ENCODE data around the gene CD14.

Gene CD14

GRCh38 chr5:140632366-140633020 lies 482 bp downstream of the CD14 start:
- H3K27me3 ChIP-seq (ENCODE audit: insufficient read depth, low read length): peaks cover 6% of the 10 kb centered on the region; the same call in 1 of the 2 replicates
- H3K4me3 ChIP-seq (ENCODE audit: low read depth, low read length, poor library complexity, severe bottlenecking): peak overlapping the region; percentile 53
- H3K9me3 ChIP-seq (ENCODE audit: low read length): peaks cover 4% of the 10 kb centered on the region
- no peaks in the 10 kb centered on the region for H3K9me2 ChIP-seq (ENCODE audit: low read depth, low read length)
- H3K36me3 ChIP-seq (ENCODE audit: insufficient read depth, low read length): no peaks in the 10 kb centered on the region
- TF ChIP-seq EZH2 (IDR thresholded peaks at IDR 0.05; ENCODE audit: borderline replicate concordance, low read length) (no peak), CTCF (IDR thresholded peaks at IDR 0.05; ENCODE audit: low read length) (no peak)
- peak overlapping the region; percentile 18; the same call in 1 of the 2 replicates for H3K9ac ChIP-seq (ENCODE audit: low read length)
- no peak overlapping the region for H3K27ac ChIP-seq (ENCODE audit: low read depth, low read length, poor library complexity, severe bottlenecking)
- no peak overlapping the region for H2AFZ ChIP-seq (ENCODE audit: low read length)
- H3K4me1 ChIP-seq (ENCODE audit: insufficient read depth, low read length, severe bottlenecking): peaks cover 16% of the 10 kb centered on the region
- peak overlapping the region; percentile 77 for H3K4me2 ChIP-seq (ENCODE audit: low read length)
- no peaks in the 10 kb centered on the region for H4K20me1 ChIP-seq (ENCODE audit: insufficient read depth, low read length)
- H3F3A ChIP-seq (ENCODE audit: insufficient read depth, low read length): no peaks in the 10 kb centered on the region
- no peaks in the 10 kb centered on the region for H3K79me2 ChIP-seq (ENCODE audit: insufficient read depth, low read length)

DNA sequence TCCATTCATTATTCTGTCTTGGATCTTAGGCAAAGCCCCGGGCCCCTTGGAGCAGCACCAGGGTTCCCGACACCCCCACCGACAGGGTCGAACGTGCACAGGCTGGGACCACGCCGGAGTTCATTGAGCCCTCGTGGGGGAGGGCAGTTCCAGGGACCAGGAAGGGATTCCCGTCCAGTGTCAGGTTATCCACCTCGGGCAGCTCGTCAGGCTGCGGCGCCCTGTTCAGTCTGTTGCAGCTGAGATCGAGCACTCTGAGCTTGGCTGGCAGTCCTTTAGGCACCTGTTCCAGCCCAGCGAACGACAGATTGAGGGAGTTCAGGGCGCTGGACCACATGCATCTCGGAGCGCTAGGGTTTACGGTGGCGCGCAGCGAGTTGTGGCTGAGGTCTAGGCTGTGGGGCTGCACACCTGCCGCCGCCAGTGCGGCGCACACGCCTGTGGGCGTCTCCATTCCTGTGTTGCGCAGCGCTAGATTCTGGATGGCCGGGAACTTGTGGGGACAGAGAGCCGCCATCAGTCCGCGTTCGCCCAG lies 1.1 kb downstream of the CD14 start:
- H3K9me2 ChIP-seq (ENCODE audit: low read depth, low read length): no peaks in the 10 kb centered on the region
- H3F3A ChIP-seq (ENCODE audit: insufficient read depth, low read length): no peaks in the 10 kb centered on the region
- H3K27me3 ChIP-seq (ENCODE audit: insufficient read depth, low read length): peaks cover 6% of the 10 kb centered on the region; the same call in 1 of the 2 replicates
- no peaks in the 10 kb centered on the region for H4K20me1 ChIP-seq (ENCODE audit: insufficient read depth, low read length)
- no peaks in the 10 kb centered on the region for H3K36me3 ChIP-seq (ENCODE audit: insufficient read depth, low read length)
- H3K79me2 ChIP-seq (ENCODE audit: insufficient read depth, low read length): no peaks in the 10 kb centered on the region
- TF ChIP-seq CTCF (IDR thresholded peaks at IDR 0.05; ENCODE audit: low read length) (no peak), EZH2 (IDR thresholded peaks at IDR 0.05; ENCODE audit: borderline replicate concordance, low read length) (no peak)
- H3K4me1 ChIP-seq (ENCODE audit: insufficient read depth, low read length, severe bottlenecking): peaks cover 16% of the 10 kb centered on the region
- H3K4me2 ChIP-seq (ENCODE audit: low read length): peak overlapping the region; percentile 77
- H3K4me3 ChIP-seq (ENCODE audit: low read depth, low read length, poor library complexity, severe bottlenecking): peak overlapping the region; percentile 53
- peak overlapping the region; percentile 18; the same call in 1 of the 2 replicates for H3K9ac ChIP-seq (ENCODE audit: low read length)
- peaks cover 7% of the 10 kb centered on the region for H3K9me3 ChIP-seq (ENCODE audit: low read length)
- no peak overlapping the region for H2AFZ ChIP-seq (ENCODE audit: low read length)
- H3K27ac ChIP-seq (ENCODE audit: low read depth, low read length, poor library complexity, severe bottlenecking): no peak overlapping the region

- Histone ChIP-seq H3K9me3 (ENCODE audit: low read length) (peaks cover 8% of the 10 kb centered on the region), H3K79me2 (ENCODE audit: insufficient read depth, low read length) (no peaks in the 10 kb centered on the region), H3K9ac (ENCODE audit: low read length) (no peak overlapping the region), H3K27ac (ENCODE audit: low read depth, low read length, poor library complexity, severe bottlenecking) (no peak overlapping the region), H3K4me2 (ENCODE audit: low read length) (no peak overlapping the region), H3K36me3 (ENCODE audit: insufficient read depth, low read length) (no peaks in the 10 kb centered on the region), H3K4me3 (ENCODE audit: low read depth, low read length, poor library complexity, severe bottlenecking) (no peak overlapping the region), H3F3A (ENCODE audit: insufficient read depth, low read length) (no peaks in the 10 kb centered on the region), H3K4me1 (ENCODE audit: insufficient read depth, low read length, severe bottlenecking) (peaks cover 16% of the 10 kb centered on the region), H4K20me1 (ENCODE audit: insufficient read depth, low read length) (no peaks in the 10 kb centered on the region), H2AFZ (ENCODE audit: low read length) (no peak overlapping the region), H3K9me2 (ENCODE audit: low read depth, low read length) (no peaks in the 10 kb centered on the region), H3K27me3 (ENCODE audit: insufficient read depth, low read length) (peaks cover 6% of the 10 kb centered on the region; the same call in 1 of the 2 replicates)
- no peak for TF ChIP-seq CTCF (IDR thresholded peaks at IDR 0.05; ENCODE audit: low read length)
- no peak for TF ChIP-seq EZH2 (IDR thresholded peaks at IDR 0.05; ENCODE audit: borderline replicate concordance, low read length)
Observed at GRCh38 chr5:140631036-140631417, 1.9 kb downstream of the CD14 start.

Data from OCI-LY1 (cell line).